GM06990 (cell line): ENCODE measurements around the gene CDH18.
"Not testable (repeated sequence)": the region's sequence is repeated elsewhere in the genome, so short reads cannot be mapped to it uniquely, and the experiment has no call there.

ENCODE experiments used
- DNase-seq: peaks from one replicate; pipeline ENCODE4 v3.0.0-alpha.2; 2011; ENCODE audit not compliant: insufficient read length; ENCODE audit errors: extremely low read depth
- H3K27me3 ChIP-seq: replicated peaks from 2 replicates; pipeline ENCODE4 v1.6.0; 2011; ENCODE audit warnings: low read length; ENCODE audit not compliant: control insufficient read depth, insufficient read depth
- H3K36me3 ChIP-seq: 2 replicates; pipeline ENCODE4 v1.5.1; 2011; ENCODE audit warnings: low read length; ENCODE audit not compliant: control insufficient read depth, insufficient read depth
- H3K4me3 ChIP-seq: replicated peaks from 2 replicates; pipeline ENCODE4 v1.5.1; 2011; ENCODE audit warnings: low read depth, mild to moderate bottlenecking, control low read depth, low read length
- TF ChIP-seq, protein P1 (sequence below): IDR thresholded peaks from 2 replicates; pipeline ENCODE4 v1.5.1; 2011; ENCODE audit warnings: low read length, control low read depth, mild to moderate bottlenecking, inconsistent platforms; ENCODE audit not compliant: insufficient read depth, poor library complexity, severe bottlenecking

The CDH18 gene

DNA sequence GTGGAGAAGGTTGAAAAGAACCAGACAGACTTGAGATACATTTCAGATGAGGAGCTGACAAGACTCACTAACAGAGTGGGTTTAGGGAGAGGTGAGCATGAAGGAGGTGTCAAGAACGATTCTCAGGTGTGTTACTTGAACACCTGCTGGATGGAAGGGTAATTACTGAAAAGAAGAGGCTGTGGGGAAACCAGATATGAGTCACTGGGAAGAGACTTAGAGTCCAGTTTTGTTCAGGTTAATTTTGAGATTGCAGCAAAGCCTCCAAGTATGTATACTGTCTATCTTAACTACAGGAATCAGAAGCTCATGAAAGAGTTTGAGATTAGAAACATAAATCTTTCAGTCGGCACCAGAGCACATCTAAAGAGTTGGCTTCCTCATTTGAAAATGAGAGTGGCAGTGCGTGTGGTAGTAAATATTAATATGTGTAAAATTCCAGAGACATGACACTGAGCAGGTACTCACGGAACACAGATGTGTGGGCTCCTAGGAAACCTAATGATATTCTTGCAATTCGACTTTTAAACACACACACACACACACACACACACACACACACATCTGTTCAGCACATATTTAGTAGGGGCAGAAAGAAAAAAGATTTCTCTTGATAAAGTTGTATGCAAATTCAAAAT is 197.1 kb downstream of the CDH18 start:
- Histone ChIP-seq H3K4me3 (no peak overlapping the region), H3K27me3 (no peaks in the 10 kb centered on the region), H3K36me3 (no peaks in the 10 kb centered on the region)
- no peak for DNase-seq
- TF ChIP-seq, protein P1, sequence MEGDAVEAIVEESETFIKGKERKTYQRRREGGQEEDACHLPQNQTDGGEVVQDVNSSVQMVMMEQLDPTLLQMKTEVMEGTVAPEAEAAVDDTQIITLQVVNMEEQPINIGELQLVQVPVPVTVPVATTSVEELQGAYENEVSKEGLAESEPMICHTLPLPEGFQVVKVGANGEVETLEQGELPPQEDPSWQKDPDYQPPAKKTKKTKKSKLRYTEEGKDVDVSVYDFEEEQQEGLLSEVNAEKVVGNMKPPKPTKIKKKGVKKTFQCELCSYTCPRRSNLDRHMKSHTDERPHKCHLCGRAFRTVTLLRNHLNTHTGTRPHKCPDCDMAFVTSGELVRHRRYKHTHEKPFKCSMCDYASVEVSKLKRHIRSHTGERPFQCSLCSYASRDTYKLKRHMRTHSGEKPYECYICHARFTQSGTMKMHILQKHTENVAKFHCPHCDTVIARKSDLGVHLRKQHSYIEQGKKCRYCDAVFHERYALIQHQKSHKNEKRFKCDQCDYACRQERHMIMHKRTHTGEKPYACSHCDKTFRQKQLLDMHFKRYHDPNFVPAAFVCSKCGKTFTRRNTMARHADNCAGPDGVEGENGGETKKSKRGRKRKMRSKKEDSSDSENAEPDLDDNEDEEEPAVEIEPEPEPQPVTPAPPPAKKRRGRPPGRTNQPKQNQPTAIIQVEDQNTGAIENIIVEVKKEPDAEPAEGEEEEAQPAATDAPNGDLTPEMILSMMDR = no peak

DNA sequence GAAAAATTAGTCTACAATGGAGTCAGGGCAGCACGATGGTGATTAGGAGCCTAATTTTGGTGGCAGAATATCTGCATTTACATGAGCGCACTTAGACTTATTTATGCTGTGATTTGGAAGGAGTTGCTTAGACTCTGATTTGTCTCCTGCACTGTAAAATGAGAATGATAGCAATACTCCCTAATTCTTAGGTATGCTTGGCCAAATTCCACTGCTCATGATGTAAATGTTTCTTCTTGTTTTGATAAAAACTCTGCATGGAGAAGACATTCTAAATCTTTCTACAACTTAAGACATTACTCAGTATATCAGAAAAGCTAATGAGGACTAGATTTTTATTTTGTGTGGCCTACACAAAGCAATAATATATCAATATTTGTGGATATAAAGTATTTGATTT is 205.4 kb downstream of the CDH18 start:
- H3K4me3 ChIP-seq = no peak overlapping the region
- no peaks in the 10 kb centered on the region for H3K27me3 ChIP-seq
- no peak for DNase-seq
- TF ChIP-seq, protein P1 = no peak
- no peaks in the 10 kb centered on the region for H3K36me3 ChIP-seq

DNA sequence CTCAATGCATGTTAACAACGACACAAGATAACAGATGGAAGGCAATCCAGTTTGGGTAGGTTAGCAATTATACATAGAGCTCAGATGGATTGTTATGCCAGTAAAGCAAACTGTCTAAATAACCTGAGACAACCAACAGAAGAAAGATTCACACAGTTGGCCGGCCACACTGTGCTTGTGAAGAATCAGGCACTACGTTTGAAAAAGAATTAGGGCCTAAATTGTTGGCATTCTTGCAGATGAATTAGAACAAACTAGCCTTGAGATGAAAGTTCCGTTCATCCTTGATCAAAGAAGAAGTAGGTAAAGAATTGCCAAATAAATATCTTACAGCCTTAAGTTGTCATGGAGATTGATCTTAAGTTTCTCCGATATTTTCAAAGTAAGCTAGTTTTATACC is 210.6 kb downstream of the CDH18 start:
- Histone ChIP-seq H3K36me3 (no peaks in the 10 kb centered on the region), H3K4me3 (no peak overlapping the region), H3K27me3 (no peaks in the 10 kb centered on the region)
- TF ChIP-seq, protein P1 = no peak
- no peak for DNase-seq

DNA sequence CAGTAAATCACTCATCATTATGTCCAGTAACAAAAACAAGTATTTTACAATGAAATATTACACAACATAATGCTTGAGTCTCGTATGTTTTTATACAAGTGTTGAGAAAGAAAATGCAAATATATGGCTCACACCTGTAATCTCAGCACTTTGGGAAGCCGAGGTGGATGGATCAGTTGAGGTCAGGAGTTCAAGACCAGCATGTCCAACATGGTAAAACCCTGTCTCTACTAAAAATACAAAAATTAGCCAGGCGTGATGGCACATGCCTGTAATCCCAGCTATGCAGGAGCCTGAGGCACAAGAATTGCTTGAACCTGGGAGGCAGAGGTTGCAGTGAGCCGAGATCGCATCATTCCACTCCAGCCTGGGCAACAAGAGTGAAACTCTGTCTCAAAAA is 211.1 kb downstream of the CDH18 start:
- H3K36me3 ChIP-seq = not testable (repeated sequence)

DNA sequence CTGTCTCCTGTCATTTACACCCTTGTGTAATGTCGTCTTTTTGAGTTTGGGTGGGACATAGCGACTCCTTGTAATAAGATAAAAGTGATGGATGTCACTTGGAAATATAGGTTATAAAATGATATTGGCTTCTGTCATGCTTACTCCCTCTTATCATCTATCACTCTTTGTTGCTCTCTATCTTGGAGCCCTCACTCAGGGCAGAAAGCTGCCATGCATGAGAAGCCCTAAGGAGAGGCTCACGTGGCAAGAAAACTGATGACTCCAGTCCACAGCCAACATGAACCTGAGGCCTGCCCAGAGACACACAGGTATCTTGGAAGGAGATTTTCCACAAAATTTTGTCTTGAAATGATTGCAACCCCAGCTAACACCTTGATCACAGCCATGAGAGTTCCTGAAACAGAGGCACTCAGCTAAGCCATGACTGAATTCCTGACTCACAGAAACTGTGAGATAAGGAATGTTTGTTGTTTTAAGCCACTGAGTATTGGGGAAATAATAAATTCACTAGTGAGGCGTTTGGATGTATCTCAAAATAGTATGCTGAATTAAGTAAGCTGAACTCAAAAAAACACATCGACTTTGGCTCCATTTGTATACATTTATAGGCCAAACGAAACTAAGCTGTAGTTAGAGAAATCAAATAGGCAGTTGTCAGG is 216.7 kb downstream of the CDH18 start:
- DNase-seq = no peak
- H3K36me3 ChIP-seq = no peaks in the 10 kb centered on the region
- no peaks in the 10 kb centered on the region for H3K27me3 ChIP-seq
- TF ChIP-seq, protein P1 = no peak
- no peak overlapping the region for H3K4me3 ChIP-seq

More for the DNA sequence above, 211.1 kb downstream of the CDH18 start:
- not testable (repeated sequence) for H3K4me3 ChIP-seq, DNase-seq, H3K27me3 ChIP-seq

DNA sequence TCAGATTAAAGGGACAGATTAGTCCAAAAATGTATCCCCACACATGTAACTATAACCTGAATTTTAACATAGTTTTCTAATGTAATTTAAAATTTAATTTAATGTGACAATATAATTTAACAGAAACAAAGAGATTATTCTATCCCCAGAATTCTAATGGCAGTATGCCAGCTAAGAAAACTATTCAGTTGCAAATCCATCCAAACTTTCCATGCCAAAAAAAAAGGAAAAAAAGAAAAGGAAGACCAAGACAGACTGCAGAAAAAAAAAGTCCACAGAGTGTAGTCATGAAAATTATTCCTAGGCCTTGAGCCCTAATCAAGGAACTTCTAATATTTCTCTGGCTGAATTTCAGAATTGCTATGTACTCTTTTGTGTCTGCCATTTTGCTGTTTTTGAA is 217.6 kb downstream of the CDH18 start:
- Histone ChIP-seq H3K36me3 (no peaks in the 10 kb centered on the region), H3K4me3 (no peak overlapping the region), H3K27me3 (no peaks in the 10 kb centered on the region)
- TF ChIP-seq, protein P1 = no peak
- DNase-seq = no peak
